Measurements from ENCODE around the gene C8B.

Gene C8B

DNA sequence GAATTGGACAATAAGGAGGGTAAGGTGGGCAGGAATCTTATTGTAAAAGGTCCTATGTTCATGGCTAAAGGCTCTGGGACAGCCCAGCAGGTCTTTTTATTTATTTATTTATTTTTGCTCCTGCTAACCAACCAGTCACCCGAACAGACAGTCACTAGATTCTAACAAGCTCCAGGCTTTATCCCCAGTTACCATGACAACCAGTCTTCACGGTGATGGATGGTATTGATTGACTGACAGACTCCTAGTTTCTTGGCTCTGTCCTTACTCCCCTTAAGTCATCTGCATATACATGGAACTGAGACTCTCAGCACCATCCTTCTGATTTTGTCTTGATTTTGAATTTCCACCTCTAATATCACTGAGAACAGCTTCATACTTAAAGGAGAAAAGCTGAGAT, 66.9 kb downstream of the C8B start:
- Histone ChIP-seq H3K27ac (no peak overlapping the region), H3K4me2 (ENCODE audit: low read length) (no peak overlapping the region), H3K4me1 (no peaks in the 10 kb centered on the region), H3K36me3 (ENCODE audit: control insufficient read depth, insufficient read depth, low read length) (no peaks in the 10 kb centered on the region), H3K79me2 (no peaks in the 10 kb centered on the region), H3K9ac (no peak overlapping the region), H3K4me3 (ENCODE audit: low read depth, low read length) (no peak overlapping the region), H2AFZ (no peak overlapping the region), H3K9me3 (ENCODE audit: control insufficient read depth, low read length) (no peaks in the 10 kb centered on the region), H3K27me3 (ENCODE audit: control insufficient read depth, insufficient read depth, low read length) (no peaks in the 10 kb centered on the region)
- TF ChIP-seq, protein P1, sequence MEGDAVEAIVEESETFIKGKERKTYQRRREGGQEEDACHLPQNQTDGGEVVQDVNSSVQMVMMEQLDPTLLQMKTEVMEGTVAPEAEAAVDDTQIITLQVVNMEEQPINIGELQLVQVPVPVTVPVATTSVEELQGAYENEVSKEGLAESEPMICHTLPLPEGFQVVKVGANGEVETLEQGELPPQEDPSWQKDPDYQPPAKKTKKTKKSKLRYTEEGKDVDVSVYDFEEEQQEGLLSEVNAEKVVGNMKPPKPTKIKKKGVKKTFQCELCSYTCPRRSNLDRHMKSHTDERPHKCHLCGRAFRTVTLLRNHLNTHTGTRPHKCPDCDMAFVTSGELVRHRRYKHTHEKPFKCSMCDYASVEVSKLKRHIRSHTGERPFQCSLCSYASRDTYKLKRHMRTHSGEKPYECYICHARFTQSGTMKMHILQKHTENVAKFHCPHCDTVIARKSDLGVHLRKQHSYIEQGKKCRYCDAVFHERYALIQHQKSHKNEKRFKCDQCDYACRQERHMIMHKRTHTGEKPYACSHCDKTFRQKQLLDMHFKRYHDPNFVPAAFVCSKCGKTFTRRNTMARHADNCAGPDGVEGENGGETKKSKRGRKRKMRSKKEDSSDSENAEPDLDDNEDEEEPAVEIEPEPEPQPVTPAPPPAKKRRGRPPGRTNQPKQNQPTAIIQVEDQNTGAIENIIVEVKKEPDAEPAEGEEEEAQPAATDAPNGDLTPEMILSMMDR (IDR thresholded peaks at IDR 0.05): no peak

DNA sequence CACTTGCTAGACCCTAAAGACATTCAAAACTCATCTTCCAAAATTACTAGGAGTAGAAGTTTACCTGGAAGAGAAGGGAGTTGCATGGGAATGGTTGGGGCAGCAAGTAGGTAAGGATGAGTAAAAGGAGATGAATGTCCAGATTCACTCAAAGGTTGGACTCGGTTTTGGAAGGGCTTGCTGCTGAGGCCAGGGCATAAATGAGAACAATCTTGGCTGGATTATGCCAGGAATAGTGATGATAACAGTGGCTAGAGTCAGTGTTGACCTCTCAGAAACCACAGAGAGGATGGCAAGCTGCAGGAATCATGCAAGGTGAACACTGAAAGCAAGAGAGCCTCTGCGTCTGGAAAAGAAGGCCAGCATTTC, 67.8 kb downstream of the C8B start:
- TF ChIP-seq, protein P1 (IDR thresholded peaks at IDR 0.05): no peak
- no peak overlapping the region for H3K4me2 ChIP-seq (ENCODE audit: low read length)
- no peaks in the 10 kb centered on the region for H3K79me2 ChIP-seq
- H3K9ac ChIP-seq: no peak overlapping the region
- H3K4me1 ChIP-seq: no peaks in the 10 kb centered on the region
- H3K9me3 ChIP-seq (ENCODE audit: control insufficient read depth, low read length): no peaks in the 10 kb centered on the region
- H3K36me3 ChIP-seq (ENCODE audit: control insufficient read depth, insufficient read depth, low read length): no peaks in the 10 kb centered on the region
- no peak overlapping the region for H3K27ac ChIP-seq
- no peak overlapping the region for H2AFZ ChIP-seq
- H3K4me3 ChIP-seq (ENCODE audit: low read depth, low read length): no peak overlapping the region
- H3K27me3 ChIP-seq (ENCODE audit: control insufficient read depth, insufficient read depth, low read length): no peaks in the 10 kb centered on the region

DNA sequence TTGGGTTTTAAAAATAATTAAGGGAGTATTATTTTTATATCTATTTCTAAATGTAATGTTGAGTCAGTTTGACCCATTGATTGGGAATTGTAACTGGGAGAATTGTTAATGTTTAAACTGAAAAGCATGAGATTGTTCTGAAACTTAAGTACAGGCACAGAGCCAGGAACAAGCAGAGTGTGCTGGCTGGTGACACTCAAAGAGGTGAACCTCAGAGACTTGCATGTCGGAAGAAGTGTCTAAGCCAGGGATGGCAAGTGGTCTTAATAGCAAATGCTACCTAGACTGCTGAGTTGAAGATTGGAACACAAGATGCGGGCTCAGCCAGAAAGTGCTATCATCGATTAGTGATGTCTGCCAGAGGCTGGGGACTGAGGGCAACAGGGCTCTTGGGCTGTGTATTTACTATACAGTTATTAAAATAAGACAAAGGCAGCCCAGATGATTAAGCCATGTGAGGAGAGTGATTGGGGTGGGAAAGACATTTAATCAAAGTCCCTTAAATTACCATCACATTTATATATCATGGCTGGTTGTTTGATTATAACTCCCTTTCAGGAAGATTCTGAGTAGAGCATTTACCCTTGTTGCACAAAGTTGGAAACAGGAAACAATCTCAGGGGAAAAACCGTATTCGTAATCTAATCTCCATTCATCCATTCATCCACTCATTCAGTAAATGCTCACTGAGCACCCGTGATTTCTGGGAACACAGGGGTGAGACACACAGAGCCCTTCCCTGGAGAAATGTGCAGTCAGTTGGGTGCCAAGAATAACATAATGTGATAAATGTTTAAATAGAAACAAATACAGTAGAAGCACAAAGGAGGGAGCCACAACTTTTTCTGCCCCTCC, 68.4 kb downstream of the C8B start:
- H3K79me2 ChIP-seq: no peaks in the 10 kb centered on the region
- TF ChIP-seq, protein P1 (IDR thresholded peaks at IDR 0.05): no peak
- H3K9me3 ChIP-seq (ENCODE audit: control insufficient read depth, low read length): no peaks in the 10 kb centered on the region
- no peak overlapping the region for H3K27ac ChIP-seq
- no peaks in the 10 kb centered on the region for H3K36me3 ChIP-seq (ENCODE audit: control insufficient read depth, insufficient read depth, low read length)
- H3K4me3 ChIP-seq (ENCODE audit: low read depth, low read length): no peak overlapping the region
- H3K4me1 ChIP-seq: no peaks in the 10 kb centered on the region
- H3K27me3 ChIP-seq (ENCODE audit: control insufficient read depth, insufficient read depth, low read length): no peaks in the 10 kb centered on the region
- H3K9ac ChIP-seq: no peak overlapping the region
- H2AFZ ChIP-seq: no peak overlapping the region
- H3K4me2 ChIP-seq (ENCODE audit: low read length): no peak overlapping the region

DNA sequence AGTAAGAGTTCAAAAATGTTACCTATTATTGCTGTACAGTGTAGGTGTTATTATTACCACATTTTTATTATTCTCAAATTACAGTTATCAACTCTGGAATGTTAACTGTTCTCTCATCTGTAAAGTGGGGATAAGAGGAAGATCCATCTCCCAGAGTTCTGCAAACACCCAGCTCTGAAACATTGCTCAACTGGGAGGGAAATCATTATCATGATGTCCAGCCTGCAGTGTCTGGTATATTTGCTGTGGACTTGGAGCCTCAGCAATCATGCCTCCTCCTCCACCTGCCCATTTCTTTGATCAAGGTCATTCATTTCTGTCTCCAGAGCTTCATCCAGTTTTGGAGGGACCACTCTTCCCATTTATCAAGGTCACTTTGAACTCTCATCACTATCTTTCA, 71.8 kb downstream of the C8B start:
- TF ChIP-seq, protein P1 (IDR thresholded peaks at IDR 0.05): no peak
- no peak overlapping the region for H3K9ac ChIP-seq
- no peaks in the 10 kb centered on the region for H3K4me1 ChIP-seq
- H2AFZ ChIP-seq: no peak overlapping the region
- H3K27me3 ChIP-seq (ENCODE audit: control insufficient read depth, insufficient read depth, low read length): no peaks in the 10 kb centered on the region
- no peaks in the 10 kb centered on the region for H3K79me2 ChIP-seq
- no peaks in the 10 kb centered on the region for H3K36me3 ChIP-seq (ENCODE audit: control insufficient read depth, insufficient read depth, low read length)
- H3K4me2 ChIP-seq (ENCODE audit: low read length): no peak overlapping the region
- H3K9me3 ChIP-seq (ENCODE audit: control insufficient read depth, low read length): no peaks in the 10 kb centered on the region
- no peak overlapping the region for H3K27ac ChIP-seq
- H3K4me3 ChIP-seq (ENCODE audit: low read depth, low read length): no peak overlapping the region

DNA sequence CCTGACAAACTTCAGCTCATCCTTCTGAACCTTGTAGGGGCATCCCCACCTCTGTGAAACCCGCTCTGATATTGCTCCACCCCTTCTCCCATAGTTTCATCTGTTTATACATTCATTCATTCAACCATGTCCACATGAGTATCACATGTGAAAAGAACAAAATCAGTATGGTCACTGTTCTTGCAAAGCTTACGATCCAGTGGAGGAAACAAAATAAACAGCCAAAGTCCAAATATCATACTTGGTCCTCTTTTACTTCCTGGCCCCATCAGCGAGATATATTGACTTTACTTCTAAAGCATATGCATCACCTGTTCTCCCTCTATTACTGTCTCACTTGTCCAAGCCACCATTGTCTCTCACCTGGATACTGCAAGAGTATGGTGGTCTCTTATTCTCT, 75.6 kb downstream of the C8B start:
- H3K9me3 ChIP-seq (ENCODE audit: control insufficient read depth, low read length): no peaks in the 10 kb centered on the region
- no peak overlapping the region for H3K27ac ChIP-seq
- H3K4me2 ChIP-seq (ENCODE audit: low read length): no peak overlapping the region
- no peaks in the 10 kb centered on the region for H3K4me1 ChIP-seq
- H3K36me3 ChIP-seq (ENCODE audit: control insufficient read depth, insufficient read depth, low read length): no peaks in the 10 kb centered on the region
- H3K27me3 ChIP-seq (ENCODE audit: control insufficient read depth, insufficient read depth, low read length): no peaks in the 10 kb centered on the region
- H3K79me2 ChIP-seq: no peaks in the 10 kb centered on the region
- TF ChIP-seq, protein P1 (IDR thresholded peaks at IDR 0.05): no peak
- no peak overlapping the region for H3K9ac ChIP-seq
- H3K4me3 ChIP-seq (ENCODE audit: low read depth, low read length): no peak overlapping the region
- no peak overlapping the region for H2AFZ ChIP-seq
